Activated naive CD8-positive, alpha-beta T cell treated with anti-CD3 and anti-CD28 coated beads, Interleukin-2, amount 50 U/mL, for 24 hours (primary cell): Measurements from ENCODE around the gene FTHL17.

Source experiments
- ATAC-seq: fragments of 150-1000 bp; cut with Tn5 transposase; one replicate; pipeline ENCODE4 v1.10.0; 2021
- DNase-seq: peaks from one replicate; pipeline ENCODE4 v3.0.0; 2021
- H3K27ac Mint-ChIP-seq: one replicate; pipeline ENCODE4 v1.8.0; 2021; ENCODE audit warnings: mild to moderate bottlenecking, mixed read lengths
- H3K27me3 Mint-ChIP-seq: one replicate; pipeline ENCODE4 v1.8.0; 2021; ENCODE audit warnings: mixed read lengths
- H3K36me3 Mint-ChIP-seq: one replicate; pipeline ENCODE4 v1.8.0; 2021; ENCODE audit warnings: low read depth, mixed read lengths
- H3K4me1 Mint-ChIP-seq: one replicate; pipeline ENCODE4 v1.8.0; 2021; ENCODE audit warnings: mixed read lengths
- H3K4me3 Mint-ChIP-seq: one replicate; pipeline ENCODE4 v1.8.0; 2021; ENCODE audit warnings: mild to moderate bottlenecking, moderate library complexity, mixed read lengths
- H3K9me3 Mint-ChIP-seq: one replicate; pipeline ENCODE4 v1.8.0; 2021; ENCODE audit warnings: mixed read lengths

FTHL17 gene

DNA sequence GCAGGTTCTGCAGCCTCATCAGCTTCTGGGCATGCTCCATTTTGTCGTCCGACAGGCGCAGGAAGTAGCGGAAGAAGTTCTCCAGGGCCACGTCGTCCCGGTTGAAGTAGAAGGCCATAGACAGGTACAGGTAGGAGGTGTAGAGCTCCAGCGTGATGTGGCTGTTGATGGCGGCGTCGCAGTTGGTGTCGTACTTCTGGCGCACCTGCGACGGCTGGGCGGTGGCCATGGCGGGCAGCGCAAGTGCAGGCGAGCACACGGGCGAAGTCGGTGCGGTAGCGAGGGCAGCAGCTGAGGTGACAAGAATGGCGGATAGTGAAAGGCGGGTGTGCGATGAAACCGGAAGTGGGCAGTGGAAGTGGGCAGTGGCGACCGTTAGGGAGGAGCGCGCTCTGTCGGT, at the start of gene FTHL17:
TSS of gene FTHL17 (minus strand) at position 317 of the 400 bp plus-strand sequence. CDS start at position 229, 88 bp downstream.
- Mint-ChIP-seq H3K4me1 (peaks cover 11% of the 10 kb centered on the region), H3K9me3 (peaks cover 4% of the 10 kb centered on the region), H3K36me3 (no peaks in the 10 kb centered on the region), H3K27ac (no peak within 1 kb of the TSS), H3K27me3 (no peaks in the 10 kb centered on the region), H3K4me3 (no peak within 1 kb of the TSS)
- ATAC-seq (no peak), DNase-seq (no peak)

DNA sequence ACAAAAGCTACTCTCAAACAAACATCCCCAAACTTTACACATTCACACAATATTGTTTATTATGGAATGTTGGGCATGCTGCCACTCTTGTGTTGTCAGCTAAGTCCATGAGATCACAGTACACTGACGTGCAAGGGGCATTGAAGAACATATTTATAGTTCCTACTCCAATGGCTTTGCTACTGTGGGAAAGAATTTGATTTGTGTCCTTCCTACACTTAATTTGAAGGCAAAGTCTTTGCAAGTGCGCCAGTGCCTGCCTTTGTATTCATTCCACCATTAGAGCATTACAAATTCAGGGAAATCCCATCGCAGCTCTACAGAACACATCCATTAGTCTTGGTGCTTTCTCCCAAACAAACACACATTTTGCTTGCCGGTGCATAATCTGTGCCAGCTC, 45.4 kb upstream of the FTHL17 start:
- no peak for ATAC-seq
- no peak for DNase-seq
- peaks cover 3% of the 10 kb centered on the region for H3K27me3 Mint-ChIP-seq
- H3K36me3 Mint-ChIP-seq: no peaks in the 10 kb centered on the region
- no peak overlapping the region for H3K4me3 Mint-ChIP-seq
- no peaks in the 10 kb centered on the region for H3K9me3 Mint-ChIP-seq
- H3K27ac Mint-ChIP-seq: no peak overlapping the region
- H3K4me1 Mint-ChIP-seq: peaks cover 8% of the 10 kb centered on the region

DNA sequence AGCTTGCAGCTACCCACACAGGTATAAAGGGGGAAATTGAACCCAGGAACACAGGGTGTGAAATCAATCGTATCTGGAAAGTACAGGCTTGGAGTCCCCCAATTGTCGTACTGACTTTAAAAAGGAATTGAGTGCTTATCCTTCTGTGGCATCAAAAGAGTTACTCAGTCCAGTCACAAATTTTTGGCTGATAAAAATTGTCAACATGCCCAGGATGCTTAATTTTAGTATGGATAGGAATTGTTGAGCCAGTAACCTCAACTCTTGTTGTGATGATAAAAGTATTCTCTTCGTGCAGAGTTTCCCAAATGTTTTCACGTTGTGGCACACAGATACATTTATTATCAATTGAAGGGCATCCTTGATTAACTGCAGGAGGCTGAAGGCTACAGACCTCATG, 43.6 kb upstream of the FTHL17 start:
- no peak for ATAC-seq
- Mint-ChIP-seq H3K4me1 (peaks cover 12% of the 10 kb centered on the region), H3K27me3 (peaks cover 3% of the 10 kb centered on the region), H3K9me3 (no peaks in the 10 kb centered on the region), H3K4me3 (no peak overlapping the region), H3K36me3 (peaks cover 2% of the 10 kb centered on the region), H3K27ac (no peak overlapping the region)
- DNase-seq: no peak

DNA sequence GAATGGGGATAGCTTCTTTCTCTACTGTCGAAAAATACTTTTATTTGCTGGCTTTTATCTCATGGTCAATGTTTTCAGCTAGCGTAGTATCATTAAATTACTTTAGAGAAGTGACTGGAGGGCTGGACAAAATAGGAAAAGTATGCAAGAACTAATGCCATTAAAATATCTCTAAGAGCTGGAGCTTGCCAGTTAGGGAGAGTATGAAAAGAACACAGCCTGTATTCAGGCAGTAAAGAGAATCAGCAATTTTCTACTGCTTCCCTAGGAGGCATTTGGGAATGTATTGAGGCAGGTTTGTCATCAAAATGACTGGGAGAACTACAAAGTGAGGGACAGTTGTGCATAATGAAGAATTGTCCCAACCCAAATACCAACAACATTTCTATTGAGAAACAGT, 43.0 kb upstream of the FTHL17 start:
- DNase-seq (no peak), ATAC-seq (no peak)
- Mint-ChIP-seq H3K36me3 (peaks cover 2% of the 10 kb centered on the region), H3K27ac (no peak overlapping the region), H3K4me1 (peaks cover 12% of the 10 kb centered on the region), H3K27me3 (peaks cover 3% of the 10 kb centered on the region), H3K9me3 (no peaks in the 10 kb centered on the region), H3K4me3 (no peak overlapping the region)

DNA sequence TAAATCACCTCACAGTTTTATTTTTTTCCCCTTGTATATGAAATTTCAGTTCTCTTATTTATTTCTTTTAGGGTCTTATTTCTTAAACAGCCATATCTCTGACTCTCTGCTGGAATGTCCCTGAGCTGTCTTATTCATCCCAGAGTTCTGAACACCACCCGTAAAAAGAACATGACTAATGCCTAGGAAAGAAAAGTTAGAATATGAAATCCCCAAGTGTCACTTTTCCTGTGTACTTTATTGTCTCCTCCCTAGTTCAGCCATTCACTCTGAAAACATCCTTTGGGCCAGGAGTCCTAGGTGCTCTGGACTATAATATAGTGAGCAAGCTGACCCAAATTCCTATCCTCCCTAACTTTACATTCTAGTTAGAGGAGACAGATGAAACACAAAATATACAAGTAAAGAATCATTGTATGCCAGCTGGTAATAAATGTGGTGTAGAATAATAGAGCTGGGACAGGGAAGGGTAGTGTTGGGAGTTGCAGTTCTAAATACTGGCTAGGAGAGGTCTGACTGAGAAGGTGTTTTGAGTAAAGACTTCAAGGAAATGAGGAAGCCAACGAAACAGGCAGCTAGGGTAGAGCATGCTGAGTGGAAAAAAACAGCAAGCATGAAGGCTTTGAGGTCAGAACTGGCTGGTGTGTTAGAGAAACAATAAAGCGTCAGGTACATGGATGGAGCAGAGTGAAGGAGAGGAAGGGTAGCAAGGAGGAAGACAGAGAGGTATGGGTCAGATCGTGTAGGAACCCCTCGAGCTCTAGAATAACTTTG, 40.6 kb upstream of the FTHL17 start:
- H3K9me3 Mint-ChIP-seq: no peaks in the 10 kb centered on the region
- H3K27me3 Mint-ChIP-seq: peaks cover 3% of the 10 kb centered on the region
- H3K27ac Mint-ChIP-seq: peak overlapping the region; percentile 78
- peak overlapping the region; percentile 7 for H3K4me3 Mint-ChIP-seq
- H3K36me3 Mint-ChIP-seq: peaks cover 2% of the 10 kb centered on the region
- peaks cover 12% of the 10 kb centered on the region for H3K4me1 Mint-ChIP-seq
- ATAC-seq: peak; percentile 40
- DNase-seq: no peak

DNA sequence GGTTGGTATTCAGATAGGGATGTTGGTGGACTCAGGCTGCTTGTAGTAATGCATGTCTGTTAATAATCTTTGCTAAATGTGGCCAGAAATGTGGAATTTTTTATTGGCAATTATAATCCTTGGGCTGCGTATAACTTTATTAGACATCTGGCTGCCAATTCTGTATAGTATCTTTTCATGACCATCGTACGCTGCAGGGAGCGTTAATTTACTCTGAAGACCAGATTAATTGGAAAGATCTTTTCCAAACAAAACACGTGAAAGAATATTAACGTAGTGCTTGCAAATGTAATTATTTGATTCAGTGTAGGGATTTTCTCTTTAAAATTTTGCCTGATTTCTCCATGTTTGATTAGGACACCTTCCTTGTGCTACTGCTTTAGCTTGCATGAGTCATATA, 38.8 kb upstream of the FTHL17 start:
- ATAC-seq (no peak), DNase-seq (no peak)
- H3K27me3 Mint-ChIP-seq: peaks cover 3% of the 10 kb centered on the region
- H3K4me3 Mint-ChIP-seq: no peak overlapping the region
- H3K4me1 Mint-ChIP-seq: peaks cover 12% of the 10 kb centered on the region
- no peak overlapping the region for H3K27ac Mint-ChIP-seq
- H3K9me3 Mint-ChIP-seq: no peaks in the 10 kb centered on the region
- peaks cover 2% of the 10 kb centered on the region for H3K36me3 Mint-ChIP-seq

DNA sequence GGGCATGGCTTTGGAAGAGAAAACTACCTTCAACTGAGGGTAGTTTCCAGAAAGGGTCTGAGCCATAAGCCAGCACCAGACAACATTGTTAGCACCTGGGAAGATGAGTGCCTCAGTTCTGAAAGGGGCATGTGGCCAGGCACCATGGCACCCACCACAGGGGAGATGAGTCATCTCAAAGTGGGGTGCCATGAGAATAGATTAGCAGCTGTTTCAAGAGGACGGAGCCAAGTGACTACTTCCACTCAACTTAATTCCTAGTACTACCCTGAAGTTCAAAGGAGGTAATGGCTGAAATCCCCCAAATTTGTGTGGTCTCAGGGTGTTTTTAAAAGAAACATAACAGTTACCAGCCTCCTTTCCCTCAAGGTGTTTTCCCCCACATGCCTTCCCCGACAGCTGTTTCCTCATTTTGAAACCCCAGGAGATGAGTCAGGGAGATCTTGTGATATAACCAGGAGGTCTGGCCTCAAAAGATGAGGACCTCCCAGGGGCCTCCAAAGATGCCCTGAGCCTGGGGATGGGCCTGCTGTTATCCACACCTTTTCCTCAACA, 27.8 kb upstream of the FTHL17 start:
- ATAC-seq: peak; percentile 98
- Mint-ChIP-seq H3K4me1 (peaks cover 18% of the 10 kb centered on the region), H3K36me3 (no peaks in the 10 kb centered on the region), H3K9me3 (no peaks in the 10 kb centered on the region), H3K4me3 (no peak overlapping the region), H3K27me3 (peaks cover 2% of the 10 kb centered on the region), H3K27ac (no peak overlapping the region)
- DNase-seq: peak; percentile 27

DNA sequence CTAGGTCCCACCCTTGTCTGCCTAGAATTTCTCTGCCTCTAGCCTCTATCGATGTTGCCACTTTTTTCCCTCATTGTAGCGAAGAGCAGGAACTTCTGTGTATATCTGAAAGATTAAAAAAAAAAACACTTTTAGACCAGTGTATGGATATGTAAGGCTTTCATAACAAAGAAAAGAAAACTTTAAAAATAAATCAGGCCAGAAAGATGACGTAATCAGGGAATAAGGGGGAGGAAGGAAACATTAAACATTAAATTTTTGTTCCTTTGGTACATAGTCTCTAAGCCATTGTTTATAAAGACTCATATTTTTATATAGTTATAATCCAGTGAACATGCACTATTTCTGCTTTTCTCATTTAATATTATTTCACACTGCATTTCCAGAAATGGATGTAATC, 26.2 kb upstream of the FTHL17 start:
- Mint-ChIP-seq H3K27ac (no peak overlapping the region), H3K9me3 (no peaks in the 10 kb centered on the region), H3K4me3 (no peak overlapping the region), H3K36me3 (no peaks in the 10 kb centered on the region), H3K27me3 (peaks cover 2% of the 10 kb centered on the region), H3K4me1 (peaks cover 20% of the 10 kb centered on the region)
- no peak for DNase-seq
- ATAC-seq: no peak

DNA sequence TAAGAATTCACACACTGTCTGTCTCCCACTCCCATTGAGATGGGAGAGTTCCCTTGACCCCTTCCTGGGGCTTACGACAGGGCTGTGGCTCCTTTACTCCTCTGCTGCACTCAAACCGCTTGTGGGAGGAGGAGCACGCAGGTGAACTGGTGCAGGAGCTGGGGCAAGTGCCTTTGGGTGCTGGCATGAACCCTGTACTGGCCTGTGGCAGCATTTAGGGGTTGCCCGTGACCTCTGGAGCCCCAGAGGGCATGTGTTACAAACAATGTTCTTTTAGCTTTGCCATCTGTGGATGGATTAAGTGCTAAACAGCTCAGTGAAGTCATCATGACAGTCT, 21.8 kb upstream of the FTHL17 start:
- peaks cover 2% of the 10 kb centered on the region for H3K27me3 Mint-ChIP-seq
- H3K36me3 Mint-ChIP-seq: no peaks in the 10 kb centered on the region
- H3K9me3 Mint-ChIP-seq: no peaks in the 10 kb centered on the region
- DNase-seq (no peak), ATAC-seq (no peak)
- H3K4me3 Mint-ChIP-seq: no peak overlapping the region
- no peak overlapping the region for H3K27ac Mint-ChIP-seq
- peaks cover 5% of the 10 kb centered on the region for H3K4me1 Mint-ChIP-seq

DNA sequence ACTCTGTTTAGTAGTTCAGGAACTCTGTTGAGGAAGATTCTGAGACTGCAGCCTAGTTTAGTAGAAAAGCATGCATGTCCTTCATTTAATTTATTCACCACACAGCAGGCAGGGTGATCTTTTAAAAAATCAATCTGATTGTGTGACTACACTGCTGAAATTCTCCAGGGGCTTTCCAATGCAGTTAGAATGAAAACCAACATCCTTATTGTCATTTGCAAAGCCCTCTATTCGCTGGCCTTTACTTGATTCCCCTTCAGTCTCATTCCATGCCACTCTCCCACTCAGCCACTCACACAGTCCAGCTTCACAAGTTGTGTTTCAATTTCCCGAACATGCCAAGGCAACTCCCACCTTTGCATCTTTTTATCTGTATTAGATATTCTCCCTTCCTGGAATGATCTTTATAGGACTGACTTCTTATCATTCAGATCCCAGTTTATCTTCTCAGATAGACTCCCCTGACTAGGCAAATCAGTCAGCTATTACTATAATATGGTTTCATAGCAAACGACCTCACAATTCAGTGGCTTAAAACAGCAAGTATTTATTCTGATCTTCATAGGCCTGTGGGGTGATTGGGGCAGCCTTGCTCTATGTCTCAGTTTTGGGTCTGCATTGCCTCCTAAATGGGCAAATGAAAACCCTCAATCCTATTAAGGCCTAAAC, 21.3 kb upstream of the FTHL17 start:
- peaks cover 2% of the 10 kb centered on the region for H3K27me3 Mint-ChIP-seq
- DNase-seq: no peak
- no peak overlapping the region for H3K27ac Mint-ChIP-seq
- no peak overlapping the region for H3K4me3 Mint-ChIP-seq
- no peaks in the 10 kb centered on the region for H3K9me3 Mint-ChIP-seq
- no peaks in the 10 kb centered on the region for H3K36me3 Mint-ChIP-seq
- H3K4me1 Mint-ChIP-seq: peaks cover 5% of the 10 kb centered on the region
- no peak for ATAC-seq

DNA sequence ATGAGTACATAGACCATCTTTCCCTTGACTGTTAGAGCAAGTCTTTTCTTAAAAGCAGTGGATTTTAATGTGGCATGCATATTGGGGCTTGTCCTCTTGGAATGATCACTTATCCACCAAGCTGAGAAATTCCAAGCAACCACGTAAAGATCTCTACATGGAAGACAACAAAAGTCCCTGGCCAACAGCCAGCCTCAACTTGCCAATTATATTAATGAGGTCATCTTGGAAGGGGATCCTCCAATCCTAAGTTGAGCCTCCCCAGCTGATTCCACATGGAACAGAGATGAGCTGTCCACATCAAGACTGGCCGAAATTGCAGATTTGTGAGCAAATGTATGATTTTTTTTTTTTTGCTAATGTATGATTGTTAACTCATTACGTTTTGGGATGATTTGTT, 20.6 kb upstream of the FTHL17 start:
- Mint-ChIP-seq H3K4me1 (peaks cover 5% of the 10 kb centered on the region), H3K4me3 (no peak overlapping the region), H3K27ac (no peak overlapping the region), H3K9me3 (no peaks in the 10 kb centered on the region), H3K27me3 (peaks cover 2% of the 10 kb centered on the region), H3K36me3 (no peaks in the 10 kb centered on the region)
- no peak for ATAC-seq
- DNase-seq: no peak

DNA sequence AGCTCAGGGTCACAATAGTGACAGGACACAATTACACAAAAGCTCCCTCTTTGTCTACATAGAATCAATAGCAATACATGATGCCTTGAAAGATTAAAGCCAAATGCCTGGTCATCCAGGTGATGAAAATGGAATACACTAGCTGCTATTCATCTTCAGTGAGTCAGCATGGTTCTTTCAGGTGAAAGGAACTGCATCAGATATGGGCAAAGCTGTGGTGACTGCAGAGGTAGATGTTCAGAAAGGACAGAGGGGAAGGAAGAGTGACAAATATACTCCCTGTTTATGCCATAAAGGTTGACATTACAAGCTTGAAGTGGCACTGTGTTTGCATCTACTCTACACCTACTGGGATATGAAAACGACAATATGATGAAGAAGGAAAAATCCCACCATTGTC, 20.0 kb upstream of the FTHL17 start:
- Mint-ChIP-seq H3K27me3 (peaks cover 6% of the 10 kb centered on the region), H3K27ac (no peak overlapping the region), H3K9me3 (no peaks in the 10 kb centered on the region), H3K4me1 (peaks cover 5% of the 10 kb centered on the region), H3K4me3 (no peak overlapping the region), H3K36me3 (no peaks in the 10 kb centered on the region)
- ATAC-seq: no peak
- no peak for DNase-seq

DNA sequence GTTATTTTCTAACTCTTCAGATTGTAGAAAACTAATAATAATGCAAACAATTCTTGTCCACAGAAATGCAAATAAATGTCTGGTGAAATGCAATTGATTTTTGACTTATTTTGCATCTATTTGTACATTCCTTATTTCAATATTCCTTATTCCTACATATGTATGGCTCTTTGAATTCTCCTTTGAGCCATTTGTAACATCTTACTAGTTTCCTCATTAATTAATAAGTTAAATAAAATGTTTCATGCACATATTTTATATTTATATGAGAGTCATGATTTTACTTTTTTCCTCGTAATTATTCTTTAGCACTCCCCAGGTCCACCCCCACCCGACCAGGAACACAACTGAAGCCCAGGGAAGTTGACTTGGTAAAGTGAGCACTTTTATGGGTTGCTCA, 2.7 kb upstream of the FTHL17 start:
- peaks cover 4% of the 10 kb centered on the region for H3K4me1 Mint-ChIP-seq
- no peak overlapping the region for H3K4me3 Mint-ChIP-seq
- no peaks in the 10 kb centered on the region for H3K27me3 Mint-ChIP-seq
- H3K9me3 Mint-ChIP-seq: peaks cover 4% of the 10 kb centered on the region
- no peaks in the 10 kb centered on the region for H3K36me3 Mint-ChIP-seq
- DNase-seq (no peak), ATAC-seq (no peak)
- H3K27ac Mint-ChIP-seq: no peak overlapping the region

DNA sequence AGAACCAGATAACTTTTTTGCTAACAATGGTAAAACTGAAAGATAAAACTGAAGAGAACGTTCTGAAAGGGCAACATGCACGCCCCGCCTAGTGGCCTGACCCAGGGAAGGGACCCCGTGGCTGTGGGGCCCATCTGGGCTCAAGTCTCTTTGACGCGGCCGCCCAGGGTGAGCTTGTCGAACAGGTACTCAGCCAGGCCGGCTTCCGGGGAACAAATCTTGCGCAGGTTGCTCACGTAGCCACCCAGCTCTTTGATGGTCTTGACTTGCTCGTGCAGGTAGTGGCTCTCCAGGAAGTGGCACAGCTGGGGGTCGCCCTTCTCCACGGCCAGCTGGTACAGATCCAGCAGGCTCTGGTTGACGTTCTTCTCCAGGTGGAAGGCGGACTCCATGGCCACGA, 579 bp downstream of the FTHL17 start:
- ATAC-seq (no peak), DNase-seq (no peak)
- Mint-ChIP-seq H3K36me3 (no peaks in the 10 kb centered on the region), H3K4me3 (no peak overlapping the region), H3K9me3 (peaks cover 4% of the 10 kb centered on the region), H3K27me3 (no peaks in the 10 kb centered on the region), H3K27ac (no peak overlapping the region), H3K4me1 (peaks cover 11% of the 10 kb centered on the region)

DNA sequence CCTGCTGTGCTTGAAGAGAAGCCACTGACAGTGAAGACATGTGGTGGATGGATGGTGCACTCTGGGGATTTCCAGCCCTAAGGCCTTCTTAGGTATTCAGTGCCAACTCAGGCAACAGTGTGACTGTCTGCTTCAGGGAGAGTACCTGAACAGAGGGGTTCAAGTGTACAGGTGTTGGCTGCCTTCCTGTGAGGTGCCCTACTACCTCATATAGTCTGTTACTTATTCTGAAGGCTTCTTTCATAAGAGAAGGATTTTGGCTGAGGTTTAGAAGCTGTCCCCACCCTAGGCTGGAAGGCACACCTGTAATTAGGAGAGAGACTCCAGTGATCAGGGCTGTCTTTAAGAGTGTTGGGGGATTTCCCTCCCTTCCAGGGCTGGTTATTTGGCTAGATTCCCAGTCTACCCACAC, 1.8 kb downstream of the FTHL17 start:
- peak; percentile 68 for ATAC-seq

More for the DNA sequence above, 1.8 kb downstream of the FTHL17 start:
- Mint-ChIP-seq H3K9me3 (peaks cover 4% of the 10 kb centered on the region), H3K4me3 (no peak overlapping the region), H3K4me1 (peaks cover 11% of the 10 kb centered on the region), H3K27me3 (no peaks in the 10 kb centered on the region), H3K27ac (no peak overlapping the region), H3K36me3 (no peaks in the 10 kb centered on the region)
- DNase-seq: no peak
